Colonic mucosa (tissue), 4 donors: ENCODE data around the gene SCMH1. TPM values are rescaled to one million over a fixed set of nuclear protein-coding genes. Genes with fewer than 3 reads are reported as not detected.

Experiments used
- DNase-seq: peaks from one replicate; pipeline ENCODE4 v3.0.0-alpha.2; 2020
- H3K27ac ChIP-seq: fragments of 200-600 bp; one replicate; pipeline ENCODE4 v1.8.0; 2021
- H3K27me3 ChIP-seq: fragments of 200-600 bp; one replicate; pipeline ENCODE4 v1.8.0; 2021
- H3K36me3 ChIP-seq: fragments of 200-600 bp; one replicate; pipeline ENCODE4 v1.8.0; 2021
- H3K4me1 ChIP-seq: fragments of 200-600 bp; one replicate; pipeline ENCODE4 v1.8.0; 2021; ENCODE audit warnings: mild to moderate bottlenecking
- H3K4me3 ChIP-seq: fragments of 200-600 bp; one replicate; pipeline ENCODE4 v1.8.0; 2021
- H3K9ac ChIP-seq, 2 donors: one replicate each; pipeline ENCODE4 v1.7.0; 2013; ENCODE audit warnings: control low read depth in 2 of 2, low read depth in 2 of 2, low read length in 2 of 2
- H3K9me3 ChIP-seq: fragments of 200-600 bp; one replicate; pipeline ENCODE4 v1.8.0; 2021
- intact Hi-C: fragments of 100-400 bp; cut with DNase I; formaldehyde crosslinking; loops from one replicate; pipeline ENCODE4 v1.14.1; 2022
- total RNA-seq, 2 donors: library from RNA; stranded (reverse); fragmentation: NEBNext Ultra II Directional in 1 of 2; extraction: Animal tissue kit (Norgen Biotek cat#: 25700) in 1 of 2; gene quantifications; one replicate each; pipeline ENCODE4 v1.2.1, GENCODE V29; 2021
- TF ChIP-seq, protein P1 (sequence below): fragments of 200-600 bp; IDR thresholded peaks from one replicate; pipeline ENCODE4 v1.8.0; 2022; ENCODE audit warnings: antibody characterized with exemption, mild to moderate bottlenecking
- donor health status: healthy.
- donor health status: DM: no; HTN: no; CAD: no.
- donor health status: DM: no; HTN: no; CAD: no.

The SCMH1 gene
- total RNA-seq, 2 donors from 2014 or later: 26.3 to 32.7 TPM

- Histone ChIP-seq H3K4me1 (no peaks in the 10 kb centered on the region), H3K9ac (no peak overlapping the region), H3K9me3 (no peaks in the 10 kb centered on the region), H3K27me3 (no peaks in the 10 kb centered on the region), H3K27ac (no peak overlapping the region), H3K36me3 (no peaks in the 10 kb centered on the region), H3K4me3 (no peak overlapping the region)
- no peak for DNase-seq
- TF ChIP-seq, protein P1, sequence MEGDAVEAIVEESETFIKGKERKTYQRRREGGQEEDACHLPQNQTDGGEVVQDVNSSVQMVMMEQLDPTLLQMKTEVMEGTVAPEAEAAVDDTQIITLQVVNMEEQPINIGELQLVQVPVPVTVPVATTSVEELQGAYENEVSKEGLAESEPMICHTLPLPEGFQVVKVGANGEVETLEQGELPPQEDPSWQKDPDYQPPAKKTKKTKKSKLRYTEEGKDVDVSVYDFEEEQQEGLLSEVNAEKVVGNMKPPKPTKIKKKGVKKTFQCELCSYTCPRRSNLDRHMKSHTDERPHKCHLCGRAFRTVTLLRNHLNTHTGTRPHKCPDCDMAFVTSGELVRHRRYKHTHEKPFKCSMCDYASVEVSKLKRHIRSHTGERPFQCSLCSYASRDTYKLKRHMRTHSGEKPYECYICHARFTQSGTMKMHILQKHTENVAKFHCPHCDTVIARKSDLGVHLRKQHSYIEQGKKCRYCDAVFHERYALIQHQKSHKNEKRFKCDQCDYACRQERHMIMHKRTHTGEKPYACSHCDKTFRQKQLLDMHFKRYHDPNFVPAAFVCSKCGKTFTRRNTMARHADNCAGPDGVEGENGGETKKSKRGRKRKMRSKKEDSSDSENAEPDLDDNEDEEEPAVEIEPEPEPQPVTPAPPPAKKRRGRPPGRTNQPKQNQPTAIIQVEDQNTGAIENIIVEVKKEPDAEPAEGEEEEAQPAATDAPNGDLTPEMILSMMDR: no peak
- intact Hi-C loops: no loop called here
These were observed 7.2 kb upstream of the SCMH1 start for GRCh38 chr1:41249319-41249718.

DNA sequence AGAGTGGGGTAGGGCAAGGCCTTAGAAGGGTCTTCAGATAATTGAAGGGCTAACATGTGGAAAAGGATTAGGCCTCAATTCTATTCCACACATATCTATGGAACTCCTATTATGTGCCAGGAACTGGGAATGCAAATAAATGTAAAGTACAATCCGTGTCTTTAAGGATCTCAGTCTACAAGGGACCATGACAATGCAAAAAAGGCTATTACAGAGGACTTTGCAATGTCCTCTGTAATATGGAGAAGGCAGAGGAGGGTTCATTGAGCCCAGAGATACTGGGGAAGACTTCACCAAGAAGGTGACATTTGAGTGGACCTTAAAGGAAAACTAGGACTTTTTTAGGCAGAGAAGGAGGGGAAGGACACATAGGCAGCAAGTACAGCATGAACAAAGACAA, 4.5 kb upstream of the SCMH1 start:
- DNase-seq: no peak
- intact Hi-C loops: no loop called here
- TF ChIP-seq, protein P1: no peak
- Histone ChIP-seq H3K36me3 (no peaks in the 10 kb centered on the region), H3K9ac (no peak overlapping the region), H3K4me1 (peaks cover 3% of the 10 kb centered on the region), H3K9me3 (no peaks in the 10 kb centered on the region), H3K4me3 (no peak overlapping the region), H3K27me3 (no peaks in the 10 kb centered on the region), H3K27ac (no peak overlapping the region)

- H3K27me3 ChIP-seq: no peaks in the 10 kb centered on the region
- intact Hi-C loops: no loop called here
These were observed 3.6 kb upstream of the SCMH1 start for GRCh38 chr1:41245659-41246058.

GRCh38 chr1:41243079-41243385, 926 bp upstream of the SCMH1 start:
- Histone ChIP-seq H3K4me3 (no peak overlapping the region), H3K9me3 (no peaks in the 10 kb centered on the region), H3K27me3 (no peaks in the 10 kb centered on the region), H3K36me3 (no peaks in the 10 kb centered on the region), H3K4me1 (peaks cover 7% of the 10 kb centered on the region), H3K9ac (peak overlapping the region in 1 of 2 donors; percentile 62), H3K27ac (no peak overlapping the region)
- intact Hi-C loops: no loop called here
- TF ChIP-seq, protein P1: no peak
- DNase-seq: no peak

More at GRCh38 chr1:41245659-41246058, 3.6 kb upstream of the SCMH1 start:
- no peak for DNase-seq
- Histone ChIP-seq H3K36me3 (no peaks in the 10 kb centered on the region), H3K4me1 (peaks cover 3% of the 10 kb centered on the region), H3K9ac (no peak overlapping the region), H3K27ac (no peak overlapping the region), H3K4me3 (no peak overlapping the region), H3K9me3 (no peaks in the 10 kb centered on the region)
- TF ChIP-seq, protein P1: no peak

DNA sequence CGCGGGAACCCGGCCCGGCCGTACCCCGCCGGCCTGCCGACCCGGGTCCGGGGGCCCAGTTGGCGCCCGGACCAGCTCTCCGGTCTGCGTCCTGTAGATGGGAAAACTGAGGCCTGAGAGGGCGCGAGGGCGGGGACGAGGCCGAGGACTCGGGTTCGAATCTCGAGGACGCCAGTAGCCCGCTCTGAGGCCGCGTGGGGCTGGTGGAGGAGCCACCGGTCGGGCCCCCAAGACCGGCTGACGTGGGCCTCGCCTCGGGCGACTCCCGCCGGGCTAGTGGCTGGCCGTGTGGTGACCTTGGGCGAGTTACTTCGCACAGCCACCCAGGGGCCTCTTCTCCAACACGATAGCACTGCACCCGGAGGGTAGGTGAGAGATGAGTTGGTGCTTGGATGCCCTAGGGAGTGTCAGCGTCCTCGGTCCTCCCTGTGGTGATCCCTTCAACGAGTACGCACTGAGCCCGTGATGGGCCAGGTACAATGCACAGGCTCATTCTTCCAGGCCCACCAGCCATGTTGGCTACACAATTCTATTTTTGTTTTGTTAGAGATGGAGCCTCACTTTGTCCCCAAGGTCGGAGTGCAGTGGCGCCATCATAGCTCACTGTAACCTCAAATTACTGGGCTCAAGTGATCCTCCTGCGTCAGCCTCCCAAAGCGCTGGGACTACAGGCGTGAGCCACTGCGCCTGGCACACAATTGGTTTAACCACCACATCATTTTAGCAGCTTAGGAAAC, 404 bp upstream of the SCMH1 start:
- peak; percentile 31 for DNase-seq
- H3K36me3 ChIP-seq: no peaks in the 10 kb centered on the region
- intact Hi-C loops: no loop called here
- H3K27ac ChIP-seq: peak overlapping the region; percentile 63
- TF ChIP-seq, protein P1: no peak
- H3K9ac ChIP-seq: peak overlapping the region; percentile 62 to 79
- peaks cover 7% of the 10 kb centered on the region for H3K4me1 ChIP-seq
- peak overlapping the region; percentile 83 for H3K4me3 ChIP-seq
- H3K9me3 ChIP-seq: no peaks in the 10 kb centered on the region
- no peaks in the 10 kb centered on the region for H3K27me3 ChIP-seq
